Liver (tissue), 9 donors: ENCODE results near the gene KRT85. TPM values are rescaled to one million over a fixed set of nuclear protein-coding genes. Genes with fewer than 3 reads are reported as not detected.

Experiments
- DNase-seq: peaks from one replicate; pipeline ENCODE4 v3.0.0-alpha.2; 2017; ENCODE audit warnings: low spot score
- H3K27ac ChIP-seq, 2 donors: one replicate each; pipeline ENCODE4 v1.7.0; 2013; ENCODE audit warnings: inconsistent platforms in 2 of 2, low read length in 2 of 2, control low read depth in 1 of 2, low read depth in 1 of 2, mild to moderate bottlenecking in 1 of 2
- H3K27me3 ChIP-seq, 4 donors: one replicate each; pipeline versions ENCODE4 v1.6.1 to v1.7.0; 2013; ENCODE audit warnings: low read length in 3 of 4, inconsistent platforms in 1 of 4, mild to moderate bottlenecking in 1 of 4, moderate library complexity in 1 of 4; ENCODE audit not compliant: control insufficient read depth in 4 of 4, insufficient read depth in 4 of 4
- H3K36me3 ChIP-seq, 4 donors: one replicate each; pipeline versions ENCODE4 v1.6.1 to v1.7.0; 2013; ENCODE audit warnings: low read length in 3 of 4, mild to moderate bottlenecking in 3 of 4, low read depth in 1 of 4, moderate library complexity in 1 of 4; ENCODE audit not compliant: control insufficient read depth in 4 of 4, insufficient read depth in 3 of 4
- H3K4me1 ChIP-seq, 4 donors: one replicate each; pipeline versions ENCODE4 v1.6.1 to v1.7.0; 2013; ENCODE audit warnings: low read length in 3 of 4, mild to moderate bottlenecking in 3 of 4, moderate library complexity in 1 of 4; ENCODE audit not compliant: control insufficient read depth in 4 of 4, insufficient read depth in 4 of 4
- H3K4me3 ChIP-seq, 3 donors: one replicate each; pipeline versions ENCODE4 v1.6.1 to v1.7.0; 2013; ENCODE audit warnings: low read length in 3 of 3, control low read depth in 1 of 3, low read depth in 1 of 3, mild to moderate bottlenecking in 1 of 3
- H3K9ac ChIP-seq, 2 donors: one replicate each; pipeline ENCODE4 v1.7.0; 2013; ENCODE audit warnings: low read length in 2 of 2, mild to moderate bottlenecking in 2 of 2, moderate library complexity in 2 of 2, control low read depth in 1 of 2, low read depth in 1 of 2
- H3K9me3 ChIP-seq, 4 donors: one replicate each; pipeline versions ENCODE4 v1.6.1 to v1.7.0; 2013; ENCODE audit warnings: low read length in 3 of 4; ENCODE audit not compliant: control insufficient read depth in 4 of 4
- EGR1 ChIP-seq, 2 donors: IDR thresholded peaks; 2 replicates each; pipeline ENCODE4 v1.6.1; 2016 to 2018; ENCODE audit warnings: antibody characterized with exemption in 2 of 2, low read depth in 2 of 2
- FOXA1 ChIP-seq: IDR thresholded peaks from 2 replicates; pipeline ENCODE4 v1.6.1; 2016; ENCODE audit warnings: antibody characterized with exemption
- FOXA2 ChIP-seq: IDR thresholded peaks from 2 replicates; pipeline ENCODE4 v1.6.1; 2016; ENCODE audit warnings: antibody characterized with exemption
- GABPA ChIP-seq, 2 donors: IDR thresholded peaks in 1 of 2; conservative IDR thresholded peaks in 1 of 2; 2 replicates each; pipeline ENCODE4 v1.6.1; 2016; ENCODE audit warnings: antibody characterized with exemption in 2 of 2, mild to moderate bottlenecking in 1 of 2, moderate library complexity in 1 of 2
- HNF4A ChIP-seq, 2 donors: conservative IDR thresholded peaks; 2 replicates each; pipeline ENCODE4 v1.6.1; 2016; ENCODE audit warnings: antibody characterized with exemption in 2 of 2, mild to moderate bottlenecking in 2 of 2
- HNF4G ChIP-seq: IDR thresholded peaks from 2 replicates; pipeline ENCODE4 v1.6.1; 2016; ENCODE audit warnings: antibody characterized with exemption
- JUND ChIP-seq, 2 donors: IDR thresholded peaks; 2 replicates each; pipeline ENCODE4 v1.6.1; 2016; ENCODE audit warnings: antibody characterized with exemption in 2 of 2
- NR2F2 ChIP-seq: IDR thresholded peaks from 2 replicates; pipeline ENCODE4 v1.6.1; 2016; ENCODE audit warnings: antibody characterized with exemption
- RAD21 ChIP-seq, 2 donors: IDR thresholded peaks; 2 replicates each; pipeline ENCODE4 v1.6.1; 2016; ENCODE audit warnings: antibody characterized with exemption in 2 of 2, mild to moderate bottlenecking in 2 of 2
- RXRA ChIP-seq, 2 donors: IDR thresholded peaks; 2 replicates each; pipeline ENCODE4 v1.6.1; 2017 to 2018; ENCODE audit warnings: antibody characterized with exemption in 2 of 2, mild to moderate bottlenecking in 1 of 2
- SP1 ChIP-seq: IDR thresholded peaks from 2 replicates; pipeline ENCODE4 v1.6.1; 2018; ENCODE audit warnings: antibody characterized with exemption, mild to moderate bottlenecking
- TAF1 ChIP-seq: conservative IDR thresholded peaks from 2 replicates; pipeline ENCODE4 v1.6.1; 2016; ENCODE audit warnings: antibody characterized with exemption, mild to moderate bottlenecking
- YY1 ChIP-seq: IDR thresholded peaks from 2 replicates; pipeline ENCODE4 v1.6.1; 2016; ENCODE audit warnings: antibody characterized with exemption, mild to moderate bottlenecking
- WGBS: extraction: QIAGEN DNeasy Blood & Tissue Kit; methylation state at CpG from one replicate; pipeline ENCODE4 v1.1.7; 2013; 5-methylcytosine and 5-hydroxymethylcytosine counted together
- polyA plus RNA-seq, 2 donors: library from polyadenylated mRNA; stranded (reverse) in 1 of 2; unstranded in 1 of 2; fragments of 200-250 nt in 1 of 2; fragments of >200 nt in 1 of 2; fragmentation: Nextera tagmentation in 1 of 2; extraction: Ambion mirVana in 1 of 2; gene quantifications; one replicate each; pipeline versions ENCODE4 v1.2.1 to v1.2.3, GENCODE V29; 2013 to 2015
- total RNA-seq, 2 donors: library from RNA; depleted of rRNA; stranded (reverse); fragments of >200 nt; gene quantifications; one replicate each; pipeline ENCODE4 v1.2.3, GENCODE V29; 2014
- TF ChIP-seq, protein P1 (sequence below): fragments of 150-350 bp; IDR thresholded peaks from 2 replicates; pipeline ENCODE4 v1.5.1; 2017; ENCODE audit warnings: improper control_type of control experiment, low read depth, low read length; ENCODE audit not compliant: missing input control
- TF ChIP-seq, protein P2 (sequence below): IDR thresholded peaks from 2 replicates; pipeline ENCODE4 v1.6.1; 2016; ENCODE audit warnings: antibody characterized with exemption, mild to moderate bottlenecking
- TF ChIP-seq, protein P3 (sequence below): IDR thresholded peaks from 2 replicates; pipeline ENCODE4 v1.6.1; 2016; ENCODE audit warnings: antibody characterized with exemption
- TF ChIP-seq, protein P4 (sequence below): IDR thresholded peaks from 2 replicates; pipeline ENCODE4 v1.6.1; 2016; ENCODE audit warnings: antibody characterized with exemption
- TF ChIP-seq, protein P5 (sequence below): IDR thresholded peaks from 2 replicates; pipeline ENCODE4 v1.6.1; 2016; ENCODE audit warnings: antibody characterized with exemption
- donor health status: healthy.
- donor health status: healthy.
- donor health status: healthy.
- donor health status: healthy.
- donor health status: healthy.

The KRT85 gene
- total and polyA plus RNA-seq, 4 donors: not detected

DNA sequence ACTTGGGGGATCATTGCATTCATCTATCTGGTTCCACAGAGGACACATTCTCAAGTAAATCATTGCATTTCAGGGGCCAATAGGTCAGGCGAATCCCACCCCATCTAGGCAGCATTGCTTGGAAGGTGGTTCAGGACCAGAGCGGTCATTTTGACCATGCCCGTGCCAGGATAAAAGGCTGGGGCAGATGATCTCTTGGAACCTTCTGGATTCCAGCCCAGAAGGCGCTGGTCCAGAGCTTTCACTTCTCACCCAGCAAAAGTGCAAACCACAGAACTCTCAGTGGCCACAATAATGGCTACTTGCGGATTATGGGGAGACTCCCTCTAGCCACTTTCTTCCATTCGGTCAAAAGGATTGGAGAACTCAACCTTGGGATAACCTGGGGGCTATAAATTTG lies 595 bp upstream of the KRT85 start:
- TF ChIP-seq JUND (IDR thresholded peaks at IDR 0.05) (no peak), GABPA (IDR thresholded peaks at IDR 0.05 in 1 of 2, conservative IDR thresholded peaks at IDR 0.05 in 1 of 2) (no peak), HNF4A (conservative IDR thresholded peaks at IDR 0.05) (no peak), FOXA1 (no peak), RAD21 (IDR thresholded peaks at IDR 0.05) (no peak), SP1 (no peak)

DNA sequence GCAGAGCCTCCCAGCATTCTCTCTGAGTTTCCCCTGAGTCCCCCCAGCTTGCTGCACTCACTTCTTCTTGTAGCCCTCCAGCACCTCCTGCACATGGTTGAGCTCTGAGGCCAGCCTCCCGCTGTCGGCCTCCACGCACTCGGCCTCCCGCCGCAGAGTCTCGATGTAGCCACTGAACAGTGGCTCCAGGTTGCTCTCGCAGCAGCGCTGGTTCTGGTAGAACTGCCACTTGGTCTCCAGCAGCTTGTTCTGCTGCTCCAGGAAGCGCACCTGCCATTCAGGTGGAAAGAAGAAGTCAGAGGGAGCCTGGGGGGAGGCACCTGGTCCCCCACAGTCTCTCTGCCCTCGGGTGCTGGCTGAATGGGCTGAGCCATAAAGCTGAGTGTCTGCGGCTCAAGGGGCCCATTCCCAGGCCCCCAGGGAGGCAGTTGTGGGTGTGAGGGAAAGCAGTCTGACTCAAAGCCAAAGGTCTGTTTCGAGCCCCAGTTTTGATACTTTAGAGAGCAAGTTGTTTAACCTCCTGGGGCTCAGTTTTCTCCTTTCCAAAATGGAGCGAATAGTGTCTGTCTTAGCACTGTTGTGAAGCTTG lies 2.3 kb downstream of the KRT85 start:
- no peak overlapping the region for H3K4me3 ChIP-seq
- H3K4me1 ChIP-seq: peaks cover 0 to 15% (median 7%) of the 10 kb centered on the region in 4 donors
- TF ChIP-seq GABPA (IDR thresholded peaks at IDR 0.05 in 1 of 2, conservative IDR thresholded peaks at IDR 0.05 in 1 of 2): no peak
- H3K36me3 ChIP-seq: no peaks in the 10 kb centered on the region
- WGBS: 93% methylated on average over 14 of the region's 14 CpGs
- no peaks in the 10 kb centered on the region for H3K9me3 ChIP-seq
- H3K9ac ChIP-seq: no peak overlapping the region
- no peak for DNase-seq
- H3K27ac ChIP-seq: no peak overlapping the region
- no peaks in the 10 kb centered on the region for H3K27me3 ChIP-seq

More for the DNA sequence above, 595 bp upstream of the KRT85 start:
- H3K4me1 ChIP-seq: peaks cover 0 to 10% (median 6%) of the 10 kb centered on the region in 4 donors
- H3K9me3 ChIP-seq: no peaks in the 10 kb centered on the region
- no peak for DNase-seq
- H3K9ac ChIP-seq: no peak overlapping the region
- no peak overlapping the region for H3K27ac ChIP-seq
- no peaks in the 10 kb centered on the region for H3K27me3 ChIP-seq
- H3K36me3 ChIP-seq: no peaks in the 10 kb centered on the region
- H3K4me3 ChIP-seq: no peak overlapping the region
- WGBS: 83% methylated on average over 6 of the region's 6 CpGs

DNA sequence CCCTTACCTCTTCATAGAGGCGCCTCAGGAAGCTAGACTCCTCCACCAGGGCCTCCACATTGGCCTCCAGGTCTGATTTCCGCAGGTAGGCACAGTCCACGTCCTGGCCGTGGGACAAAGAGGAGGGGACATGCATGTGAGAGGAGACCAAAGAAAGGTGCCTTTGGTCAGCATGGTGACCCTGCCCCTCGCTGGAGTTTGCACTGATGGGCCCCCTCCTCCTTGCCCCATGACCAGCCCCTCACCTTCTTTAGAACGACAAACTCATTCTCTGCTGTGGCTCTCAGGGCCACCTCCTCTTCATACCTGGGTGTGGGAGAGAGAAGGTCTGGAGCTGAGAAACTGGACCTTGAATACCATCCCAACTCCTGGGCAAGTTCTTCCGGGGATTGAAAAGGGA lies 3.2 kb downstream of the KRT85 start:
- WGBS: 90% methylated on average over 7 of the region's 7 CpGs
- Histone ChIP-seq H3K4me3 (no peak overlapping the region), H3K27me3 (no peaks in the 10 kb centered on the region), H3K4me1 (peaks cover 0 to 15% (median 7%) of the 10 kb centered on the region in 4 donors), H3K9ac (no peak overlapping the region), H3K36me3 (no peaks in the 10 kb centered on the region), H3K9me3 (no peaks in the 10 kb centered on the region), H3K27ac (no peak overlapping the region)
- DNase-seq: no peak
- TF ChIP-seq HNF4G (no peak), RAD21 (IDR thresholded peaks at IDR 0.05) (no peak), HNF4A (conservative IDR thresholded peaks at IDR 0.05) (no peak), GABPA (IDR thresholded peaks at IDR 0.05 in 1 of 2, conservative IDR thresholded peaks at IDR 0.05 in 1 of 2) (no peak), RXRA (IDR thresholded peaks at IDR 0.05) (no peak), FOXA1 (no peak), FOXA2 (no peak), EGR1 (IDR thresholded peaks at IDR 0.05; ENCODE audit: low read depth in 2 of 2) (no peak), JUND (IDR thresholded peaks at IDR 0.05) (no peak), SP1 (no peak), TAF1 (no peak), NR2F2 (no peak), YY1 (no peak)
- TF ChIP-seq, protein P1, sequence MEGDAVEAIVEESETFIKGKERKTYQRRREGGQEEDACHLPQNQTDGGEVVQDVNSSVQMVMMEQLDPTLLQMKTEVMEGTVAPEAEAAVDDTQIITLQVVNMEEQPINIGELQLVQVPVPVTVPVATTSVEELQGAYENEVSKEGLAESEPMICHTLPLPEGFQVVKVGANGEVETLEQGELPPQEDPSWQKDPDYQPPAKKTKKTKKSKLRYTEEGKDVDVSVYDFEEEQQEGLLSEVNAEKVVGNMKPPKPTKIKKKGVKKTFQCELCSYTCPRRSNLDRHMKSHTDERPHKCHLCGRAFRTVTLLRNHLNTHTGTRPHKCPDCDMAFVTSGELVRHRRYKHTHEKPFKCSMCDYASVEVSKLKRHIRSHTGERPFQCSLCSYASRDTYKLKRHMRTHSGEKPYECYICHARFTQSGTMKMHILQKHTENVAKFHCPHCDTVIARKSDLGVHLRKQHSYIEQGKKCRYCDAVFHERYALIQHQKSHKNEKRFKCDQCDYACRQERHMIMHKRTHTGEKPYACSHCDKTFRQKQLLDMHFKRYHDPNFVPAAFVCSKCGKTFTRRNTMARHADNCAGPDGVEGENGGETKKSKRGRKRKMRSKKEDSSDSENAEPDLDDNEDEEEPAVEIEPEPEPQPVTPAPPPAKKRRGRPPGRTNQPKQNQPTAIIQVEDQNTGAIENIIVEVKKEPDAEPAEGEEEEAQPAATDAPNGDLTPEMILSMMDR: no peak
- TF ChIP-seq, protein P2, sequence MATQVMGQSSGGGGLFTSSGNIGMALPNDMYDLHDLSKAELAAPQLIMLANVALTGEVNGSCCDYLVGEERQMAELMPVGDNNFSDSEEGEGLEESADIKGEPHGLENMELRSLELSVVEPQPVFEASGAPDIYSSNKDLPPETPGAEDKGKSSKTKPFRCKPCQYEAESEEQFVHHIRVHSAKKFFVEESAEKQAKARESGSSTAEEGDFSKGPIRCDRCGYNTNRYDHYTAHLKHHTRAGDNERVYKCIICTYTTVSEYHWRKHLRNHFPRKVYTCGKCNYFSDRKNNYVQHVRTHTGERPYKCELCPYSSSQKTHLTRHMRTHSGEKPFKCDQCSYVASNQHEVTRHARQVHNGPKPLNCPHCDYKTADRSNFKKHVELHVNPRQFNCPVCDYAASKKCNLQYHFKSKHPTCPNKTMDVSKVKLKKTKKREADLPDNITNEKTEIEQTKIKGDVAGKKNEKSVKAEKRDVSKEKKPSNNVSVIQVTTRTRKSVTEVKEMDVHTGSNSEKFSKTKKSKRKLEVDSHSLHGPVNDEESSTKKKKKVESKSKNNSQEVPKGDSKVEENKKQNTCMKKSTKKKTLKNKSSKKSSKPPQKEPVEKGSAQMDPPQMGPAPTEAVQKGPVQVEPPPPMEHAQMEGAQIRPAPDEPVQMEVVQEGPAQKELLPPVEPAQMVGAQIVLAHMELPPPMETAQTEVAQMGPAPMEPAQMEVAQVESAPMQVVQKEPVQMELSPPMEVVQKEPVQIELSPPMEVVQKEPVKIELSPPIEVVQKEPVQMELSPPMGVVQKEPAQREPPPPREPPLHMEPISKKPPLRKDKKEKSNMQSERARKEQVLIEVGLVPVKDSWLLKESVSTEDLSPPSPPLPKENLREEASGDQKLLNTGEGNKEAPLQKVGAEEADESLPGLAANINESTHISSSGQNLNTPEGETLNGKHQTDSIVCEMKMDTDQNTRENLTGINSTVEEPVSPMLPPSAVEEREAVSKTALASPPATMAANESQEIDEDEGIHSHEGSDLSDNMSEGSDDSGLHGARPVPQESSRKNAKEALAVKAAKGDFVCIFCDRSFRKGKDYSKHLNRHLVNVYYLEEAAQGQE: no peak
- TF ChIP-seq, protein P3, sequence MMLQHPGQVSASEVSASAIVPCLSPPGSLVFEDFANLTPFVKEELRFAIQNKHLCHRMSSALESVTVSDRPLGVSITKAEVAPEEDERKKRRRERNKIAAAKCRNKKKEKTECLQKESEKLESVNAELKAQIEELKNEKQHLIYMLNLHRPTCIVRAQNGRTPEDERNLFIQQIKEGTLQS: no peak
- TF ChIP-seq, protein P4, sequence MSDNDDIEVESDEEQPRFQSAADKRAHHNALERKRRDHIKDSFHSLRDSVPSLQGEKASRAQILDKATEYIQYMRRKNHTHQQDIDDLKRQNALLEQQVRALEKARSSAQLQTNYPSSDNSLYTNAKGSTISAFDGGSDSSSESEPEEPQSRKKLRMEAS: no peak
- TF ChIP-seq, protein P5, sequence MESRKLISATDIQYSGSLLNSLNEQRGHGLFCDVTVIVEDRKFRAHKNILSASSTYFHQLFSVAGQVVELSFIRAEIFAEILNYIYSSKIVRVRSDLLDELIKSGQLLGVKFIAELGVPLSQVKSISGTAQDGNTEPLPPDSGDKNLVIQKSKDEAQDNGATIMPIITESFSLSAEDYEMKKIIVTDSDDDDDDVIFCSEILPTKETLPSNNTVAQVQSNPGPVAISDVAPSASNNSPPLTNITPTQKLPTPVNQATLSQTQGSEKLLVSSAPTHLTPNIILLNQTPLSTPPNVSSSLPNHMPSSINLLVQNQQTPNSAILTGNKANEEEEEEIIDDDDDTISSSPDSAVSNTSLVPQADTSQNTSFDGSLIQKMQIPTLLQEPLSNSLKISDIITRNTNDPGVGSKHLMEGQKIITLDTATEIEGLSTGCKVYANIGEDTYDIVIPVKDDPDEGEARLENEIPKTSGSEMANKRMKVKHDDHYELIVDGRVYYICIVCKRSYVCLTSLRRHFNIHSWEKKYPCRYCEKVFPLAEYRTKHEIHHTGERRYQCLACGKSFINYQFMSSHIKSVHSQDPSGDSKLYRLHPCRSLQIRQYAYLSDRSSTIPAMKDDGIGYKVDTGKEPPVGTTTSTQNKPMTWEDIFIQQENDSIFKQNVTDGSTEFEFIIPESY: no peak
